GM19452 (cell line): ENCODE measurements around the gene TCTA.

Source experiments
- ATAC-seq: cut with Tn5 transposase; IDR thresholded peaks from one replicate; pipeline ENCODE4 v1.9.1; 2021; ENCODE audit not compliant: unreplicated experiment

TCTA gene

GRCh38 chr3:49456466-49456865 is 44.2 kb downstream of the TCTA start:
- ATAC-seq = no peak

- ATAC-seq = no peak
These were observed 48.1 kb downstream of the TCTA start for GRCh38 chr3:49460188-49460890.

GRCh38 chr3:49460956-49461355 is 48.7 kb downstream of the TCTA start:
- no peak for ATAC-seq

- ATAC-seq = no peak
These were observed 49.4 kb downstream of the TCTA start for GRCh38 chr3:49461443-49462171.

- no peak for ATAC-seq
These were observed 50.0 kb downstream of the TCTA start for GRCh38 chr3:49462222-49462621.

- no peak for ATAC-seq
These were observed 53.2 kb downstream of the TCTA start for GRCh38 chr3:49465270-49466034.
